Thyroid gland (tissue), 4 donors: ENCODE measurements around the gene OXA1L. TPM values are rescaled to one million over a fixed set of nuclear protein-coding genes. Genes with fewer than 3 reads are reported as not detected.
"Not testable (repeated sequence)": the region's sequence is repeated elsewhere in the genome, so short reads cannot be mapped to it uniquely, and the experiment has no call there.

Experiments
- DNase-seq, 2 donors: peaks; one replicate each; pipeline ENCODE4 v3.0.0-alpha.2; 2019
- H3K27ac ChIP-seq, 3 donors: fragments of 200-600 bp; sonication (generic); 1 replicate in 2 of 3; 2 replicates in 1 of 3; pipeline ENCODE4 v1.5.1; 2016 to 2019; ENCODE audit warnings: mild to moderate bottlenecking in 1 of 3, moderate library complexity in 1 of 3
- H3K27me3 ChIP-seq: fragments of 200-600 bp; sonication (generic); one replicate; pipeline ENCODE4 v1.5.1; 2019
- H3K36me3 ChIP-seq, 2 donors: fragments of 200-600 bp; sonication (generic); one replicate each; pipeline ENCODE4 v1.5.1; 2016 to 2019
- H3K4me1 ChIP-seq, 2 donors: fragments of 200-600 bp; sonication (generic); one replicate each; pipeline ENCODE4 v1.5.1; 2017 to 2019
- H3K4me3 ChIP-seq, 3 donors: fragments of 200-600 bp; sonication (generic); replicated peaks in 1 of 3; 1 replicate in 2 of 3; 2 replicates in 1 of 3; pipeline ENCODE4 v1.5.1; 2016; ENCODE audit warnings: mild to moderate bottlenecking in 1 of 3
- H3K9me3 ChIP-seq: fragments of 200-600 bp; sonication (generic); one replicate; pipeline ENCODE4 v1.5.1; 2017
- POLR2A ChIP-seq, 2 donors: fragments of 450-650 bp; IDR thresholded peaks; one replicate each; pipeline ENCODE4 v1.6.1; 2017; ENCODE audit warnings: antibody characterized with exemption in 2 of 2, mild to moderate bottlenecking in 2 of 2, moderate library complexity in 1 of 2
- WGBS, 2 donors: methylation state at CpG; one replicate each; pipeline ENCODE4 v1.1.5; 2017; 5-methylcytosine and 5-hydroxymethylcytosine counted together
- intact Hi-C: fragments of 100-400 bp; cut with DNase I; formaldehyde crosslinking; loops from one replicate; pipeline ENCODE4 v1.15.1; 2023
- total RNA-seq, 4 donors: library from RNA; depleted of rRNA; stranded (reverse); fragments of >200 nt; gene quantifications; one replicate each; pipeline ENCODE4 v1.2.3, GENCODE V29; 2016
- TF ChIP-seq, protein P1 (sequence below), 6 experiments: fragments of 200-600 bp in 3 of 6; fragments of 450-650 bp in 3 of 6; sonication (generic) in 3 of 6; IDR thresholded peaks; one replicate each; pipeline ENCODE4 v1.5.1; 2016 to 2019; ENCODE audit warnings: antibody characterized with exemption in 6 of 6, mild to moderate bottlenecking in 2 of 6, inconsistent platforms in 1 of 6, moderate library complexity in 1 of 6

Gene OXA1L
- total RNA-seq, 4 donors from 2014 or later = 104 to 131 (median 117) TPM

DNA sequence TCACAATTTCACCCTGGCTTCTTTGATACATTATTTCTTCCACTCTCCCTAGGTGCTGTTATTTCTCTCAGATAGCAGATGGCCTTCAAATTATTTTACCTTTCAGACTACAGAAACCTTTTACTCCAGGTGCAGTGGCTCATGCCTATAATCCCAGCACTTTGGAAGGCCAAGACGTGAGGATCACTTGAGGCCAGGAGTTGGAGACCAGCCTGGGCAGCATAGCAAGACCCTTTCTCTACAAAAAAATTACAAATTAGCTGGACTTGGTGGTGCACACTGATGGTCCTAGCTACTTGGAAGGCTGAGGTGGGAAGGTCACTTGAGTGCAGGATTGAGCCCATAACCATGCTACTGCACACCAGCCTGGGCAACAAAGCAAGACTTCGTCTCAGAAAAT is 25.7 kb downstream of the OXA1L start:
- no peak for TF ChIP-seq POLR2A (IDR thresholded peaks at IDR 0.05)
- TF ChIP-seq, protein P1, sequence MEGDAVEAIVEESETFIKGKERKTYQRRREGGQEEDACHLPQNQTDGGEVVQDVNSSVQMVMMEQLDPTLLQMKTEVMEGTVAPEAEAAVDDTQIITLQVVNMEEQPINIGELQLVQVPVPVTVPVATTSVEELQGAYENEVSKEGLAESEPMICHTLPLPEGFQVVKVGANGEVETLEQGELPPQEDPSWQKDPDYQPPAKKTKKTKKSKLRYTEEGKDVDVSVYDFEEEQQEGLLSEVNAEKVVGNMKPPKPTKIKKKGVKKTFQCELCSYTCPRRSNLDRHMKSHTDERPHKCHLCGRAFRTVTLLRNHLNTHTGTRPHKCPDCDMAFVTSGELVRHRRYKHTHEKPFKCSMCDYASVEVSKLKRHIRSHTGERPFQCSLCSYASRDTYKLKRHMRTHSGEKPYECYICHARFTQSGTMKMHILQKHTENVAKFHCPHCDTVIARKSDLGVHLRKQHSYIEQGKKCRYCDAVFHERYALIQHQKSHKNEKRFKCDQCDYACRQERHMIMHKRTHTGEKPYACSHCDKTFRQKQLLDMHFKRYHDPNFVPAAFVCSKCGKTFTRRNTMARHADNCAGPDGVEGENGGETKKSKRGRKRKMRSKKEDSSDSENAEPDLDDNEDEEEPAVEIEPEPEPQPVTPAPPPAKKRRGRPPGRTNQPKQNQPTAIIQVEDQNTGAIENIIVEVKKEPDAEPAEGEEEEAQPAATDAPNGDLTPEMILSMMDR (IDR thresholded peaks at IDR 0.05) = no peak
- WGBS, 2 donors = 89 to 100% methylated on average over 2 of the region's 2 CpGs

GRCh38 chr14:22793550-22793949 is 27.1 kb downstream of the OXA1L start:
- 81 to 87% methylated on average over 5 of the region's 5 CpGs for WGBS, 2 donors
- intact Hi-C loops, H3K27ac ChIP-seq, H3K4me1 ChIP-seq, H3K27me3 ChIP-seq, H3K36me3 ChIP-seq, DNase-seq, H3K9me3 ChIP-seq, H3K4me3 ChIP-seq: not testable (repeated sequence)

More for the DNA sequence above, 25.7 kb downstream of the OXA1L start:
- Histone ChIP-seq H3K27me3 (no peaks in the 10 kb centered on the region), H3K36me3 (no peaks in the 10 kb centered on the region), H3K9me3 (no peaks in the 10 kb centered on the region), H3K27ac (no peak overlapping the region), H3K4me1 (no peaks in the 10 kb centered on the region), H3K4me3 (no peak overlapping the region)
- intact Hi-C loops = no loop called here
- no peak for DNase-seq

GRCh38 chr14:22793976-22794375 is 27.5 kb downstream of the OXA1L start:
- no peaks in the 10 kb centered on the region for H3K4me1 ChIP-seq
- H3K27me3 ChIP-seq = no peaks in the 10 kb centered on the region
- intact Hi-C loops = no loop called here
- TF ChIP-seq, protein P1 (IDR thresholded peaks at IDR 0.05) = no peak
- no peak for TF ChIP-seq POLR2A (IDR thresholded peaks at IDR 0.05)
- H3K4me3 ChIP-seq = no peak overlapping the region
- no peak for DNase-seq
- H3K9me3 ChIP-seq = no peaks in the 10 kb centered on the region
- WGBS, 2 donors = 74 to 78% methylated on average over 5 of the region's 5 CpGs
- H3K36me3 ChIP-seq = no peaks in the 10 kb centered on the region
- no peak overlapping the region for H3K27ac ChIP-seq

DNA sequence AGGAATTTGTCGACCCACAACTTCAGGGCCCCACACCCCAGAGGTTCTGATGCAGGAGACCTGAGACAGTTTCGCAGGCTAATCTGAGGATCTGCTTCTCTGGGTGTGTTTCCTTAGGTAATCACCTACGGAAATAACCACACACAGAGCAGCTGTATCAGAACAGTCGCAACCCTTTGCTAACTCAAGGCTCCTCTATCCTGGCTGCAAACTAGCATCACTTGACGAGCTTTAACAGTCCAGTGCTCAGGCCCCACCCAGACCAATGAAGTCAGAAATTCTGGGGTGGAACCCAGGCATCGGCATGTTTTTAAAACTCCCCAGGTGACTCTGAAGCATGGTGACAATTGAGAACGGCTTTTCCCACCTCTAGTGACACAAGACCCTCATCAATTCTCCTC is 28.1 kb downstream of the OXA1L start:
- Histone ChIP-seq H3K4me3 (no peak overlapping the region), H3K27me3 (no peaks in the 10 kb centered on the region), H3K27ac (no peak overlapping the region), H3K36me3 (no peaks in the 10 kb centered on the region), H3K9me3 (no peaks in the 10 kb centered on the region), H3K4me1 (no peaks in the 10 kb centered on the region)
- TF ChIP-seq POLR2A (IDR thresholded peaks at IDR 0.05) = no peak
- TF ChIP-seq, protein P1 (IDR thresholded peaks at IDR 0.05) = no peak
- no peak for DNase-seq
- WGBS, 2 donors = 41 to 45% methylated on average over 7 of the region's 7 CpGs
- intact Hi-C loops = no loop called here

GRCh38 chr14:22796087-22796707 is 29.7 kb downstream of the OXA1L start:
- Histone ChIP-seq H3K27ac (no peak overlapping the region), H3K4me1 (no peaks in the 10 kb centered on the region), H3K4me3 (no peak overlapping the region), H3K9me3 (no peaks in the 10 kb centered on the region), H3K36me3 (no peaks in the 10 kb centered on the region), H3K27me3 (no peaks in the 10 kb centered on the region)
- TF ChIP-seq, protein P1 (IDR thresholded peaks at IDR 0.05) = no peak
- no peak for DNase-seq
- intact Hi-C loops = no loop called here
- 53 to 67% methylated on average over 3 to 5 of the region's 5 CpGs for WGBS, 2 donors
